ENCODE data around the gene POP4.

POP4 gene

DNA sequence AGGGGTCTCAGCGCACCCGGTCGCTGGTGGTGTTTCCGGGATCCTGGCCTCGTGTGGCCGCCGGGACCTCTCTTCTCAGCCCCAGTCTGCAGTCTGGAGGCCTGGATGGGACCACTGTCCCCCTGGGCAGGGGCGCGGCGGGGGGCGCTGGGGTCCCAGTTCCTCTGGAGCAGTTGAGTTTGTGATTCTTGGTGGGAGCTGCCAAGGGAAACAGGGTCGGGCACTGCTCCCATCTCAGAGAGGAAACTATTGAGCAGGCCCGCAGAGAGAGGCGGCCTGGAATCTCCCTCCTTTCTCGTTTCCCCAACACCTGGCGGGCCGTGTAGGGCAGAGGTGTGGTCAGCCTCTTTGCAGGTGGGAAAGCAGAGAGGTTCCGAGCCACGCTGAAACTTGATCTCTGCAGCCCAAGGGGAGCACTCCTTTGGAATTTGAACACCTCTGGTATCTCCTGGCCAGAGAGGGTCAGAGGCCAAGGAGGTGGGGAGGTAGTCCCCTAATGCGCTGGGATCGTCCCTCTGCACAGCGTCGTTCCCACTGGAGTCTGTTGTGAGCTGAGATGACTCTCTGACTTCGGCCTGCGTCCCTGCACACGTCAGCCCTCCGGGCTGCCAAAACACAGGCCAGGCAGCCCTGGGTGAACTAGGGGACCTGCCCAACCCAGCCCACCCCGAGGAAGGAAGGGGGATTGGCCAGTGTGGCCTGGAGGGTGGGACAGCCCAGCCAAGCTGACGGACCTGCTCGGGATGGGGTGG, 59.9 kb downstream of the POP4 start:
- no peak for DNase-seq
